GM12878 (cell line): ENCODE measurements around the gene TMEM18. TPM values are rescaled to one million over a fixed set of nuclear protein-coding genes. Genes with fewer than 3 reads are reported as not detected.
A peak's percentile ranks its signal among the peaks of the same experiment; 100 is the strongest.

Source experiments
- EP300 ChIP-seq, 2 experiments: fragments of 150-350 bp in 1 of 2; IDR thresholded peaks; 2 replicates each; pipeline ENCODE4 v1.6.1; 2011 to 2012; ENCODE audit warnings: low read depth in 2 of 2, low read length in 2 of 2, borderline replicate concordance in 1 of 2, improper control_type of control experiment in 1 of 2, inconsistent platforms in 1 of 2; ENCODE audit not compliant: control insufficient read depth in 1 of 2
- EZH2 ChIP-seq: IDR thresholded peaks from 2 replicates; pipeline ENCODE4 v1.6.1; 2012; ENCODE audit warnings: low read depth, mild to moderate bottlenecking, control low read depth, inconsistent platforms, low read length, borderline replicate concordance; ENCODE audit not compliant: control insufficient read depth
- HDAC2 ChIP-seq: fragments of 200-600 bp; sonication (generic); IDR thresholded peaks from 2 replicates; pipeline ENCODE4 v1.6.1; 2017
- MEF2B ChIP-seq: fragments of 450-650 bp; IDR thresholded peaks from 2 replicates; pipeline ENCODE4 v1.6.1; 2018; ENCODE audit warnings: mild to moderate bottlenecking, moderate library complexity; ENCODE audit not compliant: partially characterized antibody, poor library complexity, severe bottlenecking
- MYC ChIP-seq: IDR thresholded peaks from 2 replicates; pipeline ENCODE4 v1.6.1; 2011; ENCODE audit warnings: mild to moderate bottlenecking, low read length, moderate library complexity, inconsistent platforms; ENCODE audit not compliant: insufficient read depth, insufficient replicate concordance, insufficient read length, severe bottlenecking
- NFIC ChIP-seq: IDR thresholded peaks from 2 replicates; pipeline ENCODE4 v1.6.1; 2012; ENCODE audit warnings: low read depth, mild to moderate bottlenecking, inconsistent platforms, low read length, moderate library complexity
- SUPT20H ChIP-seq: IDR thresholded peaks from 2 replicates; pipeline ENCODE4 v1.6.1; 2011; ENCODE audit warnings: low read depth, mild to moderate bottlenecking, low read length, moderate library complexity, borderline replicate concordance; ENCODE audit not compliant: control insufficient read depth
- TBL1XR1 ChIP-seq: IDR thresholded peaks from 2 replicates; pipeline ENCODE4 v1.6.1; 2012; ENCODE audit warnings: low read depth, low read length, improper control_type of control experiment
- WRNIP1 ChIP-seq: IDR thresholded peaks from 2 replicates; pipeline ENCODE4 v1.6.1; 2011; ENCODE audit warnings: low read depth, low read length, improper control_type of control experiment, borderline replicate concordance
- YBX1 ChIP-seq: fragments of 450-650 bp; IDR thresholded peaks from 2 replicates; pipeline ENCODE4 v1.6.1; 2016; ENCODE audit warnings: antibody characterized with exemption
- ZNF592 ChIP-seq: fragments of 450-650 bp; IDR thresholded peaks from 2 replicates; pipeline ENCODE4 v1.6.1; 2017; ENCODE audit warnings: mild to moderate bottlenecking, moderate library complexity
- polyA plus RNA-seq, 11 experiments: library from polyadenylated mRNA; depleted of rRNA in 4 of 11; unstranded in 6 of 11; stranded (reverse) in 5 of 11; fragments of >200 nt; fragmentation: Nextera tagmentation in 4 of 11; fragmentation: Illumina TruSeq in 1 of 11; extraction: Ambion mirVana in 4 of 11; extraction: Trizol in 1 of 11; gene quantifications; 1 replicate in 1 of 11; 2 replicates in 10 of 11; pipeline versions ENCODE4 v1.2.1 to v1.2.3, GENCODE V29; 2011 to 2016; ENCODE audit warnings: inconsistent platforms in 2 of 11, missing spikeins in 2 of 11, low read depth in 1 of 11
- total RNA-seq, 4 experiments: library from RNA; depleted of rRNA in 3 of 4; stranded (reverse); fragments of >200 nt in 3 of 4; fragmentation: Illumina TruSeq in 1 of 4; extraction: Trizol in 1 of 4; gene quantifications; 2 replicates each; pipeline versions ENCODE4 v1.2.1 to v1.2.3, GENCODE V29; 2013 to 2021
- TF ChIP-seq, protein P1 (sequence below): fragments of 150-350 bp; IDR thresholded peaks from 2 replicates; pipeline ENCODE4 v1.6.1; 2016; ENCODE audit warnings: low read depth, low read length
- TF ChIP-seq, protein P2 (sequence below): fragments of 450-650 bp; IDR thresholded peaks from 2 replicates; pipeline ENCODE4 v1.6.1; 2016; ENCODE audit warnings: mild to moderate bottlenecking, moderate library complexity, borderline replicate concordance
- TF ChIP-seq, protein P3 (sequence below): fragments of 450-650 bp; IDR thresholded peaks from 2 replicates; pipeline ENCODE4 v1.6.1; 2018; ENCODE audit warnings: mild to moderate bottlenecking, low read depth, moderate library complexity; ENCODE audit not compliant: partially characterized antibody

The TMEM18 gene
- total and polyA plus RNA-seq, 10 of the 15 experiments (the other 5 are each of a cell fraction or from before 2014, with no cell fraction given), result 11.2 to 56.3 (median 26.0) TPM

DNA sequence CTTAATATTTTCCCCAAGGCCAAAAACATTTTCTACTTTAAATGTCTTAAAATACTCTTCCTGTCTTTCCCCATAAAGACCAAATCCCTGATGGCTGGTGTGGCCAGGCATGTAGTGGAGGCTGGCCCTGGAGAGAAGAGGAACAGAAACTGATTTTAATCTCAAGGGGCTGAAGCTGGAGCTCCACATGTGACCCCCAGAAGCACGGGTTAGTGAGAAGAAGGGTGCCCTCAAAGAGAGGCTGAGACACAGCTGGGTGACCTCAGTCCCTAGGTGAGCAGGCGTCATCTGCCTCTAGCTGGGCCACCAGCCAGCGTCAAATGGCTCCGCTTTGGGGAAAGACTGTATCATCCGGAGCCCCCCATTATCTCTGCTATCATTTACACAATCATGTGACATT is 19.3 kb upstream of the TMEM18 start (continued):
- TF ChIP-seq, protein P1, sequence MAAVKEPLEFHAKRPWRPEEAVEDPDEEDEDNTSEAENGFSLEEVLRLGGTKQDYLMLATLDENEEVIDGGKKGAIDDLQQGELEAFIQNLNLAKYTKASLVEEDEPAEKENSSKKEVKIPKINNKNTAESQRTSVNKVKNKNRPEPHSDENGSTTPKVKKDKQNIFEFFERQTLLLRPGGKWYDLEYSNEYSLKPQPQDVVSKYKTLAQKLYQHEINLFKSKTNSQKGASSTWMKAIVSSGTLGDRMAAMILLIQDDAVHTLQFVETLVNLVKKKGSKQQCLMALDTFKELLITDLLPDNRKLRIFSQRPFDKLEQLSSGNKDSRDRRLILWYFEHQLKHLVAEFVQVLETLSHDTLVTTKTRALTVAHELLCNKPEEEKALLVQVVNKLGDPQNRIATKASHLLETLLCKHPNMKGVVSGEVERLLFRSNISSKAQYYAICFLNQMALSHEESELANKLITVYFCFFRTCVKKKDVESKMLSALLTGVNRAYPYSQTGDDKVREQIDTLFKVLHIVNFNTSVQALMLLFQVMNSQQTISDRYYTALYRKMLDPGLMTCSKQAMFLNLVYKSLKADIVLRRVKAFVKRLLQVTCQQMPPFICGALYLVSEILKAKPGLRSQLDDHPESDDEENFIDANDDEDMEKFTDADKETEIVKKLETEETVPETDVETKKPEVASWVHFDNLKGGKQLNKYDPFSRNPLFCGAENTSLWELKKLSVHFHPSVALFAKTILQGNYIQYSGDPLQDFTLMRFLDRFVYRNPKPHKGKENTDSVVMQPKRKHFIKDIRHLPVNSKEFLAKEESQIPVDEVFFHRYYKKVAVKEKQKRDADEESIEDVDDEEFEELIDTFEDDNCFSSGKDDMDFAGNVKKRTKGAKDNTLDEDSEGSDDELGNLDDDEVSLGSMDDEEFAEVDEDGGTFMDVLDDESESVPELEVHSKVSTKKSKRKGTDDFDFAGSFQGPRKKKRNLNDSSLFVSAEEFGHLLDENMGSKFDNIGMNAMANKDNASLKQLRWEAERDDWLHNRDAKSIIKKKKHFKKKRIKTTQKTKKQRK, result no peak
- TF ChIP-seq MYC, result no peak
- TF ChIP-seq EZH2, result no peak
- TF ChIP-seq ZNF592, result peak; percentile 36; the same call in 1 of the 2 replicates
- TF ChIP-seq, protein P2, sequence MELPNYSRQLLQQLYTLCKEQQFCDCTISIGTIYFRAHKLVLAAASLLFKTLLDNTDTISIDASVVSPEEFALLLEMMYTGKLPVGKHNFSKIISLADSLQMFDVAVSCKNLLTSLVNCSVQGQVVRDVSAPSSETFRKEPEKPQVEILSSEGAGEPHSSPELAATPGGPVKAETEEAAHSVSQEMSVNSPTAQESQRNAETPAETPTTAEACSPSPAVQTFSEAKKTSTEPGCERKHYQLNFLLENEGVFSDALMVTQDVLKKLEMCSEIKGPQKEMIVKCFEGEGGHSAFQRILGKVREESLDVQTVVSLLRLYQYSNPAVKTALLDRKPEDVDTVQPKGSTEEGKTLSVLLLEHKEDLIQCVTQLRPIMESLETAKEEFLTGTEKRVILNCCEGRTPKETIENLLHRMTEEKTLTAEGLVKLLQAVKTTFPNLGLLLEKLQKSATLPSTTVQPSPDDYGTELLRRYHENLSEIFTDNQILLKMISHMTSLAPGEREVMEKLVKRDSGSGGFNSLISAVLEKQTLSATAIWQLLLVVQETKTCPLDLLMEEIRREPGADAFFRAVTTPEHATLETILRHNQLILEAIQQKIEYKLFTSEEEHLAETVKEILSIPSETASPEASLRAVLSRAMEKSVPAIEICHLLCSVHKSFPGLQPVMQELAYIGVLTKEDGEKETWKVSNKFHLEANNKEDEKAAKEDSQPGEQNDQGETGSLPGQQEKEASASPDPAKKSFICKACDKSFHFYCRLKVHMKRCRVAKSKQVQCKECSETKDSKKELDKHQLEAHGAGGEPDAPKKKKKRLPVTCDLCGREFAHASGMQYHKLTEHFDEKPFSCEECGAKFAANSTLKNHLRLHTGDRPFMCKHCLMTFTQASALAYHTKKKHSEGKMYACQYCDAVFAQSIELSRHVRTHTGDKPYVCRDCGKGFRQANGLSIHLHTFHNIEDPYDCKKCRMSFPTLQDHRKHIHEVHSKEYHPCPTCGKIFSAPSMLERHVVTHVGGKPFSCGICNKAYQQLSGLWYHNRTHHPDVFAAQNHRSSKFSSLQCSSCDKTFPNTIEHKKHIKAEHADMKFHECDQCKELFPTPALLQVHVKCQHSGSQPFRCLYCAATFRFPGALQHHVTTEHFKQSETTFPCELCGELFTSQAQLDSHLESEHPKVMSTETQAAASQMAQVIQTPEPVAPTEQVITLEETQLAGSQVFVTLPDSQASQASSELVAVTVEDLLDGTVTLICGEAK, result no peak
- peak; percentile 86 for TF ChIP-seq MEF2B
- no peak for TF ChIP-seq TBL1XR1
- TF ChIP-seq EP300 (IDR thresholded peaks at IDR 0.05; ENCODE audit: borderline replicate concordance in 1 of 2, control insufficient read depth in 1 of 2, low read depth in 2 of 2, low read length in 2 of 2), result peak in 1 of 2 experiments; percentile 44; a peak in 1 of 4 replicates
- TF ChIP-seq, protein P3, sequence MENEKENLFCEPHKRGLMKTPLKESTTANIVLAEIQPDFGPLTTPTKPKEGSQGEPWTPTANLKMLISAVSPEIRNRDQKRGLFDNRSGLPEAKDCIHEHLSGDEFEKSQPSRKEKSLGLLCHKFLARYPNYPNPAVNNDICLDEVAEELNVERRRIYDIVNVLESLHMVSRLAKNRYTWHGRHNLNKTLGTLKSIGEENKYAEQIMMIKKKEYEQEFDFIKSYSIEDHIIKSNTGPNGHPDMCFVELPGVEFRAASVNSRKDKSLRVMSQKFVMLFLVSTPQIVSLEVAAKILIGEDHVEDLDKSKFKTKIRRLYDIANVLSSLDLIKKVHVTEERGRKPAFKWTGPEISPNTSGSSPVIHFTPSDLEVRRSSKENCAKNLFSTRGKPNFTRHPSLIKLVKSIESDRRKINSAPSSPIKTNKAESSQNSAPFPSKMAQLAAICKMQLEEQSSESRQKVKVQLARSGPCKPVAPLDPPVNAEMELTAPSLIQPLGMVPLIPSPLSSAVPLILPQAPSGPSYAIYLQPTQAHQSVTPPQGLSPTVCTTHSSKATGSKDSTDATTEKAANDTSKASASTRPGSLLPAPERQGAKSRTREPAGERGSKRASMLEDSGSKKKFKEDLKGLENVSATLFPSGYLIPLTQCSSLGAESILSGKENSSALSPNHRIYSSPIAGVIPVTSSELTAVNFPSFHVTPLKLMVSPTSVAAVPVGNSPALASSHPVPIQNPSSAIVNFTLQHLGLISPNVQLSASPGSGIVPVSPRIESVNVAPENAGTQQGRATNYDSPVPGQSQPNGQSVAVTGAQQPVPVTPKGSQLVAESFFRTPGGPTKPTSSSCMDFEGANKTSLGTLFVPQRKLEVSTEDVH, result no peak
- no peak for TF ChIP-seq WRNIP1
- TF ChIP-seq YBX1, result no peak
- TF ChIP-seq SUPT20H, result no peak
- TF ChIP-seq NFIC, result no peak
- TF ChIP-seq HDAC2, result no peak
